Thyroid gland (tissue), 4 donors: ENCODE results near the gene IGSF10. TPM values are rescaled to one million over a fixed set of nuclear protein-coding genes. Genes with fewer than 3 reads are reported as not detected.

ENCODE experiments used
- DNase-seq, 2 donors: peaks; one replicate each; pipeline ENCODE4 v3.0.0-alpha.2; 2019
- H3K27ac ChIP-seq, 3 donors: fragments of 200-600 bp; sonication (generic); 1 replicate in 2 of 3; 2 replicates in 1 of 3; pipeline ENCODE4 v1.5.1; 2016 to 2019; ENCODE audit warnings: mild to moderate bottlenecking in 1 of 3, moderate library complexity in 1 of 3
- H3K27me3 ChIP-seq: fragments of 200-600 bp; sonication (generic); one replicate; pipeline ENCODE4 v1.5.1; 2019
- H3K36me3 ChIP-seq, 2 donors: fragments of 200-600 bp; sonication (generic); one replicate each; pipeline ENCODE4 v1.5.1; 2016 to 2019
- H3K4me1 ChIP-seq, 2 donors: fragments of 200-600 bp; sonication (generic); one replicate each; pipeline ENCODE4 v1.5.1; 2017 to 2019
- H3K4me3 ChIP-seq, 3 donors: fragments of 200-600 bp; sonication (generic); replicated peaks in 1 of 3; 1 replicate in 2 of 3; 2 replicates in 1 of 3; pipeline ENCODE4 v1.5.1; 2016; ENCODE audit warnings: mild to moderate bottlenecking in 1 of 3
- H3K9me3 ChIP-seq: fragments of 200-600 bp; sonication (generic); one replicate; pipeline ENCODE4 v1.5.1; 2017
- POLR2A ChIP-seq, 2 donors: fragments of 450-650 bp; IDR thresholded peaks; one replicate each; pipeline ENCODE4 v1.6.1; 2017; ENCODE audit warnings: antibody characterized with exemption in 2 of 2, mild to moderate bottlenecking in 2 of 2, moderate library complexity in 1 of 2
- WGBS, 2 donors: methylation state at CpG; one replicate each; pipeline ENCODE4 v1.1.5; 2017; 5-methylcytosine and 5-hydroxymethylcytosine counted together
- intact Hi-C: fragments of 100-400 bp; cut with DNase I; formaldehyde crosslinking; loops from one replicate; pipeline ENCODE4 v1.15.1; 2023
- total RNA-seq, 4 donors: library from RNA; depleted of rRNA; stranded (reverse); fragments of >200 nt; gene quantifications; one replicate each; pipeline ENCODE4 v1.2.3, GENCODE V29; 2016
- TF ChIP-seq, protein P1 (sequence below), 6 experiments: fragments of 200-600 bp in 3 of 6; fragments of 450-650 bp in 3 of 6; sonication (generic) in 3 of 6; IDR thresholded peaks; one replicate each; pipeline ENCODE4 v1.5.1; 2016 to 2019; ENCODE audit warnings: antibody characterized with exemption in 6 of 6, mild to moderate bottlenecking in 2 of 6, inconsistent platforms in 1 of 6, moderate library complexity in 1 of 6

The IGSF10 gene
- total RNA-seq, 4 donors from 2014 or later, result 2.4 to 6.8 (median 5.8) TPM

DNA sequence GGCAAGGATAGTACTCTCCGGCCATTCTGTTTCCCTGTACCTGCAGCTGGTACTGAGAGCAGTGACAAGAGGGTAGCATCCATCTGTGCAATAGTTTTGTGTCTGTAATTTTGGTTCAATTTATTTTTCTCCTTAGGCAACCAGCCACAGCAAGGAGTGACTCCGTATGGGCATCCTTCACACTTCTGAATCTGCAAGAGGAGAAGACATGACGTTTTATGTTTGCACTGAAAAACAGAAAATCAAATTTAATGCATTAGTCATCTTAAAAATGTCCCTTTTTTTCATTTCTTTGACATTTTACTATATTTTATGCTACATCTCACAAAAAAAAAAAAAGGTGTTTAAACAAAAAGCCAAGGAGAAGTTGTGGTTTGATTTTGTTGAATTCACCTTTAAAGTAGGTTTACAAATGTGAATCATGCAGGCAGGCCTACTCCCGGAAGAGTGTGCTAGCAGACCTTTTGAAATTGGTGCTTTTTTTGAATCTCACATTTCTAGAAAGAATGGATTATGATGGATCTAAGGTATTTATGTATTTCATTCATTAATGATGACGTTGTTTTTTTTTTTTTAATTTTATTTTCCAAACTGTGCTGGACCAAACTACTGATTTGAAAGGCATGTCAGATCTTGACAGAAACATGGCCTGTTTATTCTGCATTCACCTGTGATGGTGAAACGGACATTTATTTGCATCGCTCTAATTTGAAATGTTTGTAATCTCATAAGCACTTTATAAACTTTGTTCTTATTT, 28.1 kb downstream of the IGSF10 start:
- Histone ChIP-seq H3K9me3 (no peaks in the 10 kb centered on the region), H3K4me1 (no peaks in the 10 kb centered on the region), H3K27me3 (no peaks in the 10 kb centered on the region), H3K4me3 (no peak overlapping the region), H3K36me3 (no peaks in the 10 kb centered on the region), H3K27ac (no peak overlapping the region)
- TF ChIP-seq, protein P1, sequence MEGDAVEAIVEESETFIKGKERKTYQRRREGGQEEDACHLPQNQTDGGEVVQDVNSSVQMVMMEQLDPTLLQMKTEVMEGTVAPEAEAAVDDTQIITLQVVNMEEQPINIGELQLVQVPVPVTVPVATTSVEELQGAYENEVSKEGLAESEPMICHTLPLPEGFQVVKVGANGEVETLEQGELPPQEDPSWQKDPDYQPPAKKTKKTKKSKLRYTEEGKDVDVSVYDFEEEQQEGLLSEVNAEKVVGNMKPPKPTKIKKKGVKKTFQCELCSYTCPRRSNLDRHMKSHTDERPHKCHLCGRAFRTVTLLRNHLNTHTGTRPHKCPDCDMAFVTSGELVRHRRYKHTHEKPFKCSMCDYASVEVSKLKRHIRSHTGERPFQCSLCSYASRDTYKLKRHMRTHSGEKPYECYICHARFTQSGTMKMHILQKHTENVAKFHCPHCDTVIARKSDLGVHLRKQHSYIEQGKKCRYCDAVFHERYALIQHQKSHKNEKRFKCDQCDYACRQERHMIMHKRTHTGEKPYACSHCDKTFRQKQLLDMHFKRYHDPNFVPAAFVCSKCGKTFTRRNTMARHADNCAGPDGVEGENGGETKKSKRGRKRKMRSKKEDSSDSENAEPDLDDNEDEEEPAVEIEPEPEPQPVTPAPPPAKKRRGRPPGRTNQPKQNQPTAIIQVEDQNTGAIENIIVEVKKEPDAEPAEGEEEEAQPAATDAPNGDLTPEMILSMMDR (IDR thresholded peaks at IDR 0.05), result no peak
- no peak for TF ChIP-seq POLR2A (IDR thresholded peaks at IDR 0.05)
- intact Hi-C loops, result no loop called here
- no peak for DNase-seq
- 93 to 94% methylated on average over 7 of the region's 7 CpGs for WGBS, 2 donors

DNA sequence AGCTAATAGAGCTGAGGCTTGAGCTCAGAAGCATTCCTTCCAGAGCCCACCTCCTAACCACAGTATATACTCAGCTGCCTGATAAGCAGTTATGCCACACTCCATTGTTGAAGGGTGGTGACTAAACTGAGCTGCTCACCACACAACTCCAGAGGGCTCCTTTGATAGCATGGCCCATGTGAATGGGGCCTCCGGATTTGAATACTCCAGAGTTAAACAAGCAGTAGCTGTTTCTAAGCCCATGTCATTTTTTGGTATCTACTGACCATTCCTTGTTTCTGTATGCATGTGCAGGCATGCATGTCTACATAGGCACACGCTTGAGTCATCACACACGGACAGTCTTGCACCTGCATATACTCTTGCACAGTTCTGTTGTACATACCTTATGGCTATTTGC, 28.9 kb downstream of the IGSF10 start:
- 75 to 86% methylated on average over 3 of the region's 3 CpGs for WGBS, 2 donors
- intact Hi-C loops, result no loop called here
- Histone ChIP-seq H3K27me3 (no peaks in the 10 kb centered on the region), H3K27ac (no peak overlapping the region), H3K36me3 (no peaks in the 10 kb centered on the region), H3K4me1 (no peaks in the 10 kb centered on the region), H3K4me3 (no peak overlapping the region), H3K9me3 (no peaks in the 10 kb centered on the region)
- no peak for DNase-seq
- TF ChIP-seq, protein P1 (IDR thresholded peaks at IDR 0.05), result no peak

DNA sequence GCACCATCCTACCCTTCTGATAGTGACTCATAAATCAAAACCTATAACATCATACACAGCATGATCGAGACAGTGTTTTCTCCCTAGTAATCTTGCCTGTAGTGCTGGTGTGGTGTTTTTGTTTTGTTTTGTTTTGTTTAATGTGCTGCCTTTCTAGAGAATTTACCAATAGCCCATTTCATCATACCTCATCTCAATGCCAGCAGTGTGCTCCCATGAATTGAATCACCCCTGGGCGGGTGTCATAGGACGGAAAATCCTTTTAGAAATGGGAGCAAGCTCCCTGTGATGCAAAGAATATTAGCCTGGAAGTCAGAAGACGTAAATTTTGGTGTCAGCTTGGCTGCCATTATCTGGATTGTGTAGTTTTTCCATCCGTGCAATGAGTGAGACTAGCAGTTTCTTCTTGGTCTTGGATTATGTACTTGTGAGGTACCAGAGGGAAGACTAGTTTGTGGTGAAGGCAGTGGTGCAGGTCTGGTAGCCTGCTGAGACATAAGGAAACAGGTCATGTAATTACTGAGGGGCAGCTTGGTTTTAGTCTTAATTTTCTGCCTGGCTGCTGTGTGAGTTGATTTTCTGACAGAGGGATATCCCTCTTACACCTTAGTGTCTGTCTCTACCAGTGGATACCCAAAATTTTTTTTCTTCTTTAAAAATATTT, 29.9 kb downstream of the IGSF10 start:
- Histone ChIP-seq H3K36me3 (no peaks in the 10 kb centered on the region), H3K4me1 (no peaks in the 10 kb centered on the region), H3K27ac (no peak overlapping the region), H3K4me3 (no peak overlapping the region), H3K27me3 (no peaks in the 10 kb centered on the region), H3K9me3 (no peaks in the 10 kb centered on the region)
- intact Hi-C loops, result no loop called here
- WGBS, 2 donors, result 94 to 95% methylated on average over 5 of the region's 5 CpGs
- DNase-seq, result no peak
- TF ChIP-seq POLR2A (IDR thresholded peaks at IDR 0.05), result no peak
- TF ChIP-seq, protein P1 (IDR thresholded peaks at IDR 0.05), result no peak

DNA sequence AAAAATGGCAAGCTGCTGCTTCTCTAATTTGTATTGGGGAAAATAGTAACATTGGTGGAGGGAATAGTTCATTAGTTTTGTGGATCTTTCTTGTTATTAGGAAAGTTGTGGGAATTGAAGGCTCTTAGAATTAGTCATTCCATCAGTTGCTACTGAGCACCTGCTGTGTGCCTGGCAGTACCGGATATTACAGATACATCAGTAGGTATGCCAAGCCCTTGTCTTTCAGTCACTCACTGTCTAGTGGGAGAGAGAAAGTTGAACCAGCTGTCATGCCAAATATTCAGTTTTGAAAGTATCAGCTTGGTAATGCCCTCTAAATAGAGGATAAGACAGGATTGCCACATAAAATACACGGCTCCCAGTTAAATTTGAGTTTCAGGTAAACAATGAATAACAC, 32.5 kb downstream of the IGSF10 start:
- no peak for TF ChIP-seq POLR2A (IDR thresholded peaks at IDR 0.05)
- TF ChIP-seq, protein P1 (IDR thresholded peaks at IDR 0.05), result no peak
- Histone ChIP-seq H3K9me3 (no peaks in the 10 kb centered on the region), H3K4me1 (no peaks in the 10 kb centered on the region), H3K4me3 (no peak overlapping the region), H3K27me3 (no peaks in the 10 kb centered on the region), H3K36me3 (no peaks in the 10 kb centered on the region), H3K27ac (no peak overlapping the region)
- no peak for DNase-seq
- 92 to 93% methylated on average over 2 of the region's 2 CpGs for WGBS, 2 donors
- intact Hi-C loops, result no loop called here

DNA sequence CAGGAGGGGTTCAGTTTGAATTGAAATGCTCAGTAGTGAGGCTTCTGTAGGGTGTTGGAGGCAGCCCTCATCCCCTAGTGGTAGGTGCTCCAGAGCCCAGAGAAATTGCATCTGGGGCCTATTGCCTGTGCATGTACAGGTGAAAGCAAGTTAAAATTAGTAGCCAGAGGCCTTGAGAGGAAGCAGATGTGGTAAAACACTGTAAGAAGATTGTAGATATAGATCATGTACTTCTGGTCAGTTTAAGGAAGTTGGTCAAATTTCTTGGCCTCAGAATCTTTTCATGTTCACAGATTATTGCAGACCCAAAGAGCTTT, 34.6 kb downstream of the IGSF10 start:
- Histone ChIP-seq H3K27ac (no peak overlapping the region), H3K9me3 (no peaks in the 10 kb centered on the region), H3K4me1 (no peaks in the 10 kb centered on the region), H3K27me3 (no peaks in the 10 kb centered on the region), H3K36me3 (no peaks in the 10 kb centered on the region), H3K4me3 (no peak overlapping the region)
- TF ChIP-seq POLR2A (IDR thresholded peaks at IDR 0.05), result no peak
- TF ChIP-seq, protein P1 (IDR thresholded peaks at IDR 0.05), result no peak
- intact Hi-C loops, result no loop called here
- no peak for DNase-seq
